GM18870 (cell line): ENCODE results near the gene PARPBP.
"Not testable (repeated sequence)": the region's sequence is repeated elsewhere in the genome, so short reads cannot be mapped to it uniquely, and the experiment has no call there.

Source experiments
- ATAC-seq: cut with Tn5 transposase; IDR thresholded peaks from one replicate; pipeline ENCODE4 v1.9.1; 2021; ENCODE audit warnings: moderate library complexity; ENCODE audit not compliant: unreplicated experiment

PARPBP gene

GRCh38 chr12:102119674-102120563, at the start of gene PARPBP, which contains the start of gene NUP37:
TSS of gene PARPBP (plus strand) at chr12:102120183. CDS start at chr12:102123889, 3,706 bp downstream.
TSS of gene NUP37 (minus strand) at chr12:102120114. CDS start at chr12:102118518, 1,596 bp downstream.
- peak; percentile 92 for ATAC-seq

GRCh38 chr12:102072092-102072491, 47.9 kb upstream of the PARPBP start:
- ATAC-seq: not testable (repeated sequence)

- no peak for ATAC-seq
Measured at GRCh38 chr12:102080842-102081241, 39.1 kb upstream of the PARPBP start.

- not testable (repeated sequence) for ATAC-seq
Measured at GRCh38 chr12:102089228-102089835, 30.7 kb upstream of the PARPBP start.

GRCh38 chr12:102093319-102093718, 26.7 kb upstream of the PARPBP start:
- no peak for ATAC-seq

GRCh38 chr12:102095677-102096263, 24.2 kb upstream of the PARPBP start:
- ATAC-seq: no peak

GRCh38 chr12:102096855-102097254, 23.1 kb upstream of the PARPBP start:
- ATAC-seq: no peak

- no peak for ATAC-seq
Measured at GRCh38 chr12:102106905-102107304, 13.1 kb upstream of the PARPBP start.

GRCh38 chr12:102107970-102108369, 12.0 kb upstream of the PARPBP start:
- ATAC-seq: no peak

- ATAC-seq: no peak
Measured at GRCh38 chr12:102110782-102111181, 9.2 kb upstream of the PARPBP start.

- no peak for ATAC-seq
Measured at GRCh38 chr12:102114212-102114611, 5.8 kb upstream of the PARPBP start.

GRCh38 chr12:102116392-102116791, 3.6 kb upstream of the PARPBP start:
- no peak for ATAC-seq

GRCh38 chr12:102118874-102119273, 1.1 kb upstream of the PARPBP start:
- no peak for ATAC-seq

GRCh38 chr12:102120564-102120873, 536 bp downstream of the PARPBP start:
- no peak for ATAC-seq

GRCh38 chr12:102120886-102121285, 903 bp downstream of the PARPBP start:
- no peak for ATAC-seq

- ATAC-seq: not testable (repeated sequence)
Measured at GRCh38 chr12:102121328-102121727, 1.3 kb downstream of the PARPBP start.

- not testable (repeated sequence) for ATAC-seq
Measured at GRCh38 chr12:102130720-102131119, 10.7 kb downstream of the PARPBP start.

GRCh38 chr12:102131442-102131841, 11.5 kb downstream of the PARPBP start:
- ATAC-seq: not testable (repeated sequence)

- ATAC-seq: not testable (repeated sequence)
Measured at GRCh38 chr12:102137619-102138018, 17.6 kb downstream of the PARPBP start.

- not testable (repeated sequence) for ATAC-seq
Measured at GRCh38 chr12:102142866-102143373, 22.9 kb downstream of the PARPBP start.

- no peak for ATAC-seq
Measured at GRCh38 chr12:102144221-102144620, 24.2 kb downstream of the PARPBP start.
